Erythroblast (primary cell): Measurements from ENCODE around the gene SNAPC1.
"Not testable (repeated sequence)": the region's sequence is repeated elsewhere in the genome, so short reads cannot be mapped to it uniquely, and the experiment has no call there.

Source experiments
- GATA1 ChIP-seq: IDR thresholded peaks from 2 replicates; pipeline ENCODE4 v1.6.1; 2011; ENCODE audit warnings: low read depth, mild to moderate bottlenecking, control low read depth, low read length, moderate library complexity
- POLR2A ChIP-seq: IDR thresholded peaks from 2 replicates; pipeline ENCODE4 v1.6.1; 2011; ENCODE audit warnings: mild to moderate bottlenecking, low read length

DNA sequence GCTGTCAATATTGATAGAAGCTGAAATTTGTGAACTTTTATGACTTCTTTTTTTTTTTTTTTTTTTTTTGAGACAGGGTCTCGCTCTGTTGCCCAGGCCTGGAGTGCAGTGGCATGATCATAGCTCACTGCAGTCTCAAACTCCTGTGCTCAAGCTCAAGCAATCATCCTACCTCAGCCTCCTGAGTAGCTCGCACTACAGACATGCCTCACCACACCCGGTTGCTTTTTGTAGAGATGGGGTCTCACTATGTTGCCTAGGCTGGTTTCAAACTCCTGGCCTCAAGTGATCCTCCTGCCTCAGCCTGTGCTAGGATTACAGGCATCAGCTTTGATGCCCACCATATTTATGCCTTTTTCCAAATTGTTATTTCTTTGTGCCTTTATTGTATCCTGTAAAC, 15.9 kb upstream of the SNAPC1 start:
- TF ChIP-seq POLR2A, GATA1: not testable (repeated sequence)
